Measurements from ENCODE around the gene PDXK. TPM values are rescaled to one million over a fixed set of nuclear protein-coding genes. Genes with fewer than 3 reads are reported as not detected.

Gene PDXK
- polyA plus RNA-seq, 1 donor from 2014 or later = 22.8 TPM

DNA sequence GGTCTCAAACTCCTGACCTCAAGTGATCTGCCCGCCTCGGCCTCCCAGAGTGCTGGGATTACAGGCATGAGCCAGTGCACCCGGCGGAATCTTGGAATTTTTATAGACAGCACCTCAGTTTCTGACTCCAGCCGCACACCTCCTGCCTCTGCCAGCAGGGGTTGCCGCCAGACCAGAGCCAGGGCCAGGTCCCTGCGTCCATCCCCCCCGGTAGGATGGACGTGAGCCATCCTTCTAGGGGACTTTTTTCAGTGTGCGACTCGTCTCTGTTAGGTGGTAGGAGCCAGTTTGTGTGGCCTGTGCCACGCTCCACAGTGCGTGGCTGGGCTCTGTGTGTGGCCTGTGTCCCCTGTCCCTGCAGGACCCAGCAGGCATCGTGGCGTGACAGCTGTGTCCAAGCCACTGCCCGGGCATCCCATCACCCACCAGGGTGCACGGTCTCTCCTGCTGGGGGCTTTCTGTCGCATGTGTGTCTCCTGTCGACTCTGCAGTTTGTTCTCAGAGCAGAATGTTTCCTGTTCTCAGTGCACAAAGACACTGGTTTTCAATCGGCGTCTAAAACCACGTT, 41.5 kb downstream of the PDXK start:
- no peaks in the 10 kb centered on the region for H3F3A ChIP-seq (ENCODE audit: insufficient read depth, low read length, poor library complexity, severe bottlenecking)
- no peaks in the 10 kb centered on the region for H3K79me2 ChIP-seq (replicated peaks; ENCODE audit: insufficient read depth, low read length)
- H3K27me3 ChIP-seq (ENCODE audit: insufficient read depth, low read depth, low read length) = no peaks in the 10 kb centered on the region
- no peaks in the 10 kb centered on the region for H3K9me3 ChIP-seq (ENCODE audit: low read length)
- H3K27ac ChIP-seq (ENCODE audit: low read length) = no peak overlapping the region
- no peaks in the 10 kb centered on the region for H4K20me1 ChIP-seq (ENCODE audit: insufficient read depth)
- TF ChIP-seq EZH2 (IDR thresholded peaks at IDR 0.05; ENCODE audit: borderline replicate concordance, insufficient read depth, low read length, poor library complexity, severe bottlenecking) (no peak), TAF1 (IDR thresholded peaks at IDR 0.05; ENCODE audit: low read depth) (no peak), RAD21 (conservative IDR thresholded peaks at IDR 0.05) (no peak), POLR2AphosphoS5 (IDR thresholded peaks at IDR 0.05) (no peak), SMC3 (conservative IDR thresholded peaks at IDR 0.05; ENCODE audit: poor library complexity) (no peak), MXI1 (conservative IDR thresholded peaks at IDR 0.05; ENCODE audit: poor library complexity, severe bottlenecking) (no peak), EP300 (conservative IDR thresholded peaks at IDR 0.05; ENCODE audit: poor library complexity, severe bottlenecking) (no peak)
- TF ChIP-seq, protein P1, sequence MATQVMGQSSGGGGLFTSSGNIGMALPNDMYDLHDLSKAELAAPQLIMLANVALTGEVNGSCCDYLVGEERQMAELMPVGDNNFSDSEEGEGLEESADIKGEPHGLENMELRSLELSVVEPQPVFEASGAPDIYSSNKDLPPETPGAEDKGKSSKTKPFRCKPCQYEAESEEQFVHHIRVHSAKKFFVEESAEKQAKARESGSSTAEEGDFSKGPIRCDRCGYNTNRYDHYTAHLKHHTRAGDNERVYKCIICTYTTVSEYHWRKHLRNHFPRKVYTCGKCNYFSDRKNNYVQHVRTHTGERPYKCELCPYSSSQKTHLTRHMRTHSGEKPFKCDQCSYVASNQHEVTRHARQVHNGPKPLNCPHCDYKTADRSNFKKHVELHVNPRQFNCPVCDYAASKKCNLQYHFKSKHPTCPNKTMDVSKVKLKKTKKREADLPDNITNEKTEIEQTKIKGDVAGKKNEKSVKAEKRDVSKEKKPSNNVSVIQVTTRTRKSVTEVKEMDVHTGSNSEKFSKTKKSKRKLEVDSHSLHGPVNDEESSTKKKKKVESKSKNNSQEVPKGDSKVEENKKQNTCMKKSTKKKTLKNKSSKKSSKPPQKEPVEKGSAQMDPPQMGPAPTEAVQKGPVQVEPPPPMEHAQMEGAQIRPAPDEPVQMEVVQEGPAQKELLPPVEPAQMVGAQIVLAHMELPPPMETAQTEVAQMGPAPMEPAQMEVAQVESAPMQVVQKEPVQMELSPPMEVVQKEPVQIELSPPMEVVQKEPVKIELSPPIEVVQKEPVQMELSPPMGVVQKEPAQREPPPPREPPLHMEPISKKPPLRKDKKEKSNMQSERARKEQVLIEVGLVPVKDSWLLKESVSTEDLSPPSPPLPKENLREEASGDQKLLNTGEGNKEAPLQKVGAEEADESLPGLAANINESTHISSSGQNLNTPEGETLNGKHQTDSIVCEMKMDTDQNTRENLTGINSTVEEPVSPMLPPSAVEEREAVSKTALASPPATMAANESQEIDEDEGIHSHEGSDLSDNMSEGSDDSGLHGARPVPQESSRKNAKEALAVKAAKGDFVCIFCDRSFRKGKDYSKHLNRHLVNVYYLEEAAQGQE (IDR thresholded peaks at IDR 0.05; ENCODE audit: borderline replicate concordance) = no peak
- TF ChIP-seq, protein P2, sequence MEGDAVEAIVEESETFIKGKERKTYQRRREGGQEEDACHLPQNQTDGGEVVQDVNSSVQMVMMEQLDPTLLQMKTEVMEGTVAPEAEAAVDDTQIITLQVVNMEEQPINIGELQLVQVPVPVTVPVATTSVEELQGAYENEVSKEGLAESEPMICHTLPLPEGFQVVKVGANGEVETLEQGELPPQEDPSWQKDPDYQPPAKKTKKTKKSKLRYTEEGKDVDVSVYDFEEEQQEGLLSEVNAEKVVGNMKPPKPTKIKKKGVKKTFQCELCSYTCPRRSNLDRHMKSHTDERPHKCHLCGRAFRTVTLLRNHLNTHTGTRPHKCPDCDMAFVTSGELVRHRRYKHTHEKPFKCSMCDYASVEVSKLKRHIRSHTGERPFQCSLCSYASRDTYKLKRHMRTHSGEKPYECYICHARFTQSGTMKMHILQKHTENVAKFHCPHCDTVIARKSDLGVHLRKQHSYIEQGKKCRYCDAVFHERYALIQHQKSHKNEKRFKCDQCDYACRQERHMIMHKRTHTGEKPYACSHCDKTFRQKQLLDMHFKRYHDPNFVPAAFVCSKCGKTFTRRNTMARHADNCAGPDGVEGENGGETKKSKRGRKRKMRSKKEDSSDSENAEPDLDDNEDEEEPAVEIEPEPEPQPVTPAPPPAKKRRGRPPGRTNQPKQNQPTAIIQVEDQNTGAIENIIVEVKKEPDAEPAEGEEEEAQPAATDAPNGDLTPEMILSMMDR (IDR thresholded peaks at IDR 0.05; ENCODE audit: poor library complexity, severe bottlenecking) = no peak
- no peaks in the 10 kb centered on the region for H3K9me2 ChIP-seq (ENCODE audit: insufficient read depth, low read length)
- H3K36me3 ChIP-seq (ENCODE audit: insufficient read depth, low read length) = no peaks in the 10 kb centered on the region
- H3K9ac ChIP-seq (ENCODE audit: low read length) = no peak overlapping the region
- H3K4me3 ChIP-seq (ENCODE audit: low read length) = no peak overlapping the region
- H3K4me2 ChIP-seq (ENCODE audit: low read length) = no peak overlapping the region
- H2AFZ ChIP-seq (ENCODE audit: low read depth, low read length) = no peak overlapping the region

DNA sequence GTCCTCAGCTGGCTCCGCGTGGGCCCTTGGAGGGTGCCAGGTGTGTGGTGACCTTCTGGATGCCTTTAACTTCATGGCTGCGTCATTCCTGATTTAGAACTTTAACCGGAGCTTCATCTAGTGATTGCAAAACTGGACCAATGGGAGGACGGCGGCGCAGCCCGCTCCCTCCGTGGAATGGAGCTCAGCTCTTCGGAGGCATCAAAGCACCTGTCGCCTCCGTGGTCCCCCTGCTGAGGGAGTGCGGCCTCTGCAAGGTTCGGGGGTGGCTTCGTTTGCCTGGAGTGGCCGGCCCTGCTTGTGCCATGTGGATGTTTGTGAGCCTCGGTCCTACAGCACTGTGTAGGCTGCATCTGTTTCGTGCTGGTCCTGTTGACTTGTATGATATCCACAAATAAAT, 43.0 kb downstream of the PDXK start:
- Histone ChIP-seq H3K9me2 (ENCODE audit: insufficient read depth, low read length) (no peaks in the 10 kb centered on the region), H3K79me2 (replicated peaks; ENCODE audit: insufficient read depth, low read length) (no peaks in the 10 kb centered on the region), H3K4me2 (ENCODE audit: low read length) (no peak overlapping the region), H4K20me1 (ENCODE audit: insufficient read depth) (no peaks in the 10 kb centered on the region), H3K27me3 (ENCODE audit: insufficient read depth, low read depth, low read length) (no peaks in the 10 kb centered on the region), H3K27ac (ENCODE audit: low read length) (no peak overlapping the region), H3K36me3 (ENCODE audit: insufficient read depth, low read length) (no peaks in the 10 kb centered on the region), H3K9ac (ENCODE audit: low read length) (no peak overlapping the region), H3F3A (ENCODE audit: insufficient read depth, low read length, poor library complexity, severe bottlenecking) (no peaks in the 10 kb centered on the region), H3K4me3 (ENCODE audit: low read length) (no peak overlapping the region), H2AFZ (ENCODE audit: low read depth, low read length) (no peak overlapping the region), H3K9me3 (ENCODE audit: low read length) (no peaks in the 10 kb centered on the region)
- TF ChIP-seq POLR2AphosphoS5 (IDR thresholded peaks at IDR 0.05) (no peak), SMC3 (conservative IDR thresholded peaks at IDR 0.05; ENCODE audit: poor library complexity) (no peak), RAD21 (conservative IDR thresholded peaks at IDR 0.05) (no peak), EZH2 (IDR thresholded peaks at IDR 0.05; ENCODE audit: borderline replicate concordance, insufficient read depth, low read length, poor library complexity, severe bottlenecking) (no peak), MXI1 (conservative IDR thresholded peaks at IDR 0.05; ENCODE audit: poor library complexity, severe bottlenecking) (no peak)
- TF ChIP-seq, protein P1 (IDR thresholded peaks at IDR 0.05; ENCODE audit: borderline replicate concordance) = no peak
